ENCODE measurements around the gene CAMTA1.
"Not testable (repeated sequence)": the region's sequence is repeated elsewhere in the genome, so short reads cannot be mapped to it uniquely, and the experiment has no call there.

Gene CAMTA1

DNA sequence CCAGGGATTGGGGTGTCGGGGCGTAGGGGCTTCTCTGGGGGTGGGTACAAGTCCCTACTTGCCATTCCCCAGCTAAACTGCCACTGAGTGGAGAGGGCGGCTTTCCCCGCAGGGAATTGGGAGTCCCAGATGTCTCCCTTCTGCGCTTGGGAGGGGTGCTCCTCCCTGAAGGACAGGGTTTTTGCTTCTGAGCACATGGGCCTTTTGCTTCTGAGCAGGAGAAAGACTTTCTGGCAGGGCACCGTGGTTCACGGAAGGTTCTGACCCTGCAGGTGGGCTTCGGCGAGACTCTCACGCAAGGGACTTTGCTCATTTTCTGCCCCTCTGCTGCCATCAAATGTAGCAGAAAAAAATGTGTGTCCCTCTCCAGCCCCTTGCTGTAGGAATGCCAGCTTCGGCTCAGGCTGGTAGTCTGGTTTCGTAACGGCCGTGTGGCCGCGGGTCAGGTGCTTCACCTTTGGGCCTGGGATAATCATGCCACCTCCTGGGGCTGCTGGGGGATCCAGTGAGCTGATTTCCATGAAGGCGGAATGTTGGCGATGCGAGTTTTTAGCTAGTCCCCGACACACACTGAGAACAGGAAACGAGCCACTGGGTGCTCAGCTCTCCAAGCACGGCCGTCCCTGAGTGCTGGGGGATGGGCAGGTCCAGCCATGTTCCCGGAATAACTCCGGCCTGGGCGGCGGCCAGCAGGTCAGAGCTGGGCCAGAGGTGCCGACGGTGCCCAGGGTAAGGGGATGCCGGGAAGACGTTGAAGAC is 364.0 kb downstream of the CAMTA1 start:
- H3K9me3 ChIP-seq (replicated peaks in 1 of 11), result no peaks in the 10 kb centered on the region
- H3K9ac ChIP-seq, result no peak overlapping the region
- peaks cover 28 to 68% (median 63%) of the 10 kb centered on the region in 10 experiments for H3K4me1 ChIP-seq
- no peak for TF ChIP-seq Cebpa-rat (IDR thresholded peaks at IDR 0.05)
- peaks cover 0 to 37% (median 0%) of the 10 kb centered on the region in 11 experiments; a peak in 11 of 22 replicates for H3K27me3 ChIP-seq
- no peak overlapping the region for H3K27ac ChIP-seq
- H3K36me3 ChIP-seq, result no peaks in the 10 kb centered on the region
- peaks cover 0 to 18% (median 0%) of the 10 kb centered on the region in 11 experiments; a peak in 4 of 22 replicates for H4K20me1 ChIP-seq
- peak overlapping the region in 9 of 11 experiments; percentile 62 to 90 (median 81); a peak in 19 of 22 replicates for H3K4me2 ChIP-seq
- H3K4me3 ChIP-seq, result no peak overlapping the region

- H3K9me3 ChIP-seq (replicated peaks in 1 of 11), result no peaks in the 10 kb centered on the region
- H3K9ac ChIP-seq, result peak overlapping the region in 2 of 11 experiments; percentile 17 to 26; a peak in 2 of 22 replicates
- TF ChIP-seq Cebpa-rat (IDR thresholded peaks at IDR 0.05), result no peak
- H4K20me1 ChIP-seq, result peaks cover 0 to 11% (median 0%) of the 10 kb centered on the region in 11 experiments; a peak in 4 of 22 replicates
- no peaks in the 10 kb centered on the region for H3K36me3 ChIP-seq
- H3K27me3 ChIP-seq, result peaks cover 0 to 37% (median 0%) of the 10 kb centered on the region in 11 experiments; a peak in 11 of 22 replicates
- H3K27ac ChIP-seq, result no peak overlapping the region
- H3K4me3 ChIP-seq, result no peak overlapping the region
- H3K4me1 ChIP-seq, result peaks cover 28 to 58% (median 53%) of the 10 kb centered on the region in 10 experiments
- peak overlapping the region; percentile 45 to 90 (median 79) for H3K4me2 ChIP-seq
Measured at GRCh38 chr1:7150724-7151280, 365.5 kb downstream of the CAMTA1 start.

GRCh38 chr1:7151978-7152377 is 366.7 kb downstream of the CAMTA1 start:
- Histone ChIP-seq H4K20me1 (peaks cover 0 to 11% (median 0%) of the 10 kb centered on the region in 11 experiments; a peak in 4 of 22 replicates), H3K4me2 (peak overlapping the region in 8 of 11 experiments; percentile 37 to 90 (median 81); a peak in 13 of 22 replicates), H3K27ac (no peak overlapping the region), H3K36me3 (no peaks in the 10 kb centered on the region), H3K27me3 (peaks cover 0 to 37% (median 0%) of the 10 kb centered on the region in 11 experiments; a peak in 11 of 22 replicates), H3K4me1 (peaks cover 21 to 46% (median 42%) of the 10 kb centered on the region in 10 experiments), H3K9ac (no peak overlapping the region), H3K4me3 (no peak overlapping the region), H3K9me3 (replicated peaks in 1 of 11) (no peaks in the 10 kb centered on the region)
- TF ChIP-seq Cebpa-rat (IDR thresholded peaks at IDR 0.05), result no peak

DNA sequence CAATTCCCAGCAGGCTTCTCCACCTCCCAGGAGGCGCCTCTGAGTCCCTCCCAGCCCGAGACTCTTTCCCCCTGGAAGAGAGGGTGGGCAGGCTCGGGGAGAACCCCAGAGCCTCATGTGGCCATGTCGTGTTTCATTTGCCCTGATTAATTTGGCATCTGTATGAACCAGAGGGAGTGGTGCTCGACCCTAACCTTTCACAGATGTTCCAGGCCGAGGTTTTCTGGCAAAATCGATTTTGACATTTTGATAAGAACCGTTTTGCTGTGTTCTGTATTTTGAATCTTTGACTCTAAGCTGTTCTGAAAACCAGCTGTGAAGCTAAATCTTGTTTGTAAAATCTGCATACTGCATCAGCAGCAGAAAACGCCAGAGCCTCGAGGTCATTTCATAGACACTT is 367.4 kb downstream of the CAMTA1 start:
- Histone ChIP-seq H3K4me2 (peak overlapping the region in 8 of 11 experiments; percentile 10 to 90 (median 81); a peak in 13 of 22 replicates), H3K4me3 (no peak overlapping the region), H3K4me1 (peaks cover 21 to 46% (median 42%) of the 10 kb centered on the region in 10 experiments), H3K27me3 (peaks cover 0 to 37% (median 0%) of the 10 kb centered on the region in 11 experiments; a peak in 11 of 22 replicates), H3K36me3 (no peaks in the 10 kb centered on the region), H3K27ac (no peak overlapping the region), H4K20me1 (peaks cover 0 to 11% (median 0%) of the 10 kb centered on the region in 11 experiments; a peak in 4 of 22 replicates), H3K9ac (no peak overlapping the region), H3K9me3 (replicated peaks in 1 of 11) (no peaks in the 10 kb centered on the region)
- no peak for TF ChIP-seq Cebpa-rat (IDR thresholded peaks at IDR 0.05)

DNA sequence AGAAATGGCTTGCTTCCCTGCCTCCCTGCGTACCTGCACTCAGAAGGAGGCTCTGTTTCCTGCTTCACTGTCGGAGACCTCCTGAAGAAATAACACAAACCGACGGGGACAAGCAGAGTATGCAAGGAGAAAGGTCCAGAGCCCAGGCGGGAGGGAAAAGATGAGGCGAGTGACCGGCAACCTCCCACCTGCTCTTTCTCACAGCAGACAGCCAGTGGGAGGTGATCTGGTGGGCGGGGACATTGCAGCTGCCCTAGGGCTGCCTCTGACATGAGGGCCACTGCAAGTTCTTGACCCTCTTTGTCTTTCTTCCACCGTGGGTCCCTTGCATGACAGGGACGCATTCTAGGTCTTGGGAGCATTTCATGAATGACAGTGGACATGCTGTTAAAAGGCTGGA is 368.2 kb downstream of the CAMTA1 start:
- Histone ChIP-seq H3K9me3 (replicated peaks in 1 of 11) (no peaks in the 10 kb centered on the region), H3K4me1 (peaks cover 21 to 53% (median 44%) of the 10 kb centered on the region in 10 experiments), H3K9ac (no peak overlapping the region), H3K36me3 (no peaks in the 10 kb centered on the region), H4K20me1 (peaks cover 0 to 11% (median 0%) of the 10 kb centered on the region in 11 experiments; a peak in 4 of 22 replicates), H3K27me3 (peaks cover 0 to 37% (median 0%) of the 10 kb centered on the region in 11 experiments; a peak in 11 of 22 replicates), H3K27ac (no peak overlapping the region), H3K4me2 (no peak overlapping the region), H3K4me3 (no peak overlapping the region)
- no peak for TF ChIP-seq Cebpa-rat (IDR thresholded peaks at IDR 0.05)

GRCh38 chr1:7159116-7159781 is 374.0 kb downstream of the CAMTA1 start:
- H3K27ac ChIP-seq, result no peak overlapping the region
- H3K4me2 ChIP-seq, result peak overlapping the region in 5 of 11 experiments; percentile 13 to 46 (median 27); a peak in 3 of 22 replicates

DNA sequence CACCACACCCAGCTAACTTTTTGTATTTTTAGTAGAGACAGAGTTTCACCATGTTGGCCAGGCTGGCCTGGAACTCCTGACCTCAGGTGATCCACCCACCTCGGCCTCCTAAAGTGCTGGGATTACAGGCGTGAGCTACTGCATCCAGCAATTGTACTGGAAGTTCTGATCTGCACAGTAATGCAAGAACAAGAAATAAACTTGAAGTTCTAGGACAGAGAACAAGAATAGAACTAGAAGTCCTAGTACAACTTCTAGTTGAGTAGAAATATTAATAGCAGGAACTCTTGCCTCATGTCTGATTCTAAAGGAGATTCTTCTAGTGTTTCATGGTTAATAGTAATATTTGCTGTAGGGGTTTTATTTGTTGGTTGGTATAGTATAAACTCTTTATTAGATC is 383.3 kb downstream of the CAMTA1 start:
- not testable (repeated sequence) for H3K4me2 ChIP-seq; H3K27ac ChIP-seq; H4K20me1 ChIP-seq; H3K9me3 ChIP-seq (replicated peaks in 1 of 11); H3K27me3 ChIP-seq; H3K36me3 ChIP-seq; H3K9ac ChIP-seq; H3K4me3 ChIP-seq
- peaks cover 12 to 32% (median 21%) of the 10 kb centered on the region in 10 experiments; a peak in 19 of 20 replicates for H3K4me1 ChIP-seq

More at GRCh38 chr1:7159116-7159781, 374.0 kb downstream of the CAMTA1 start:
- Histone ChIP-seq H3K36me3 (no peaks in the 10 kb centered on the region), H3K9ac (no peak overlapping the region), H4K20me1 (no peaks in the 10 kb centered on the region), H3K4me1 (peaks cover 0 to 25% (median 14%) of the 10 kb centered on the region in 10 experiments; a peak in 15 of 20 replicates), H3K4me3 (no peak overlapping the region), H3K27me3 (no peaks in the 10 kb centered on the region), H3K9me3 (replicated peaks in 1 of 11) (peaks cover 12 to 18% (median 13%) of the 10 kb centered on the region in 11 experiments; a peak in 18 of 22 replicates)
- TF ChIP-seq Cebpa-rat (IDR thresholded peaks at IDR 0.05), result peak in 1 of 11 experiments; percentile 26; a peak in 1 of 22 replicates

- TF ChIP-seq Cebpa-rat (IDR thresholded peaks at IDR 0.05), result no peak
- Histone ChIP-seq H3K27me3 (peaks cover 0 to 10% (median 0%) of the 10 kb centered on the region in 11 experiments; a peak in 2 of 22 replicates), H3K36me3 (no peaks in the 10 kb centered on the region), H3K9ac (no peak overlapping the region), H3K4me1 (peaks cover 12 to 58% (median 45%) of the 10 kb centered on the region in 10 experiments; a peak in 19 of 20 replicates), H3K4me2 (peak overlapping the region in 7 of 11 experiments; percentile 9 to 93 (median 88); a peak in 7 of 22 replicates), H4K20me1 (no peaks in the 10 kb centered on the region), H3K9me3 (replicated peaks in 1 of 11) (no peaks in the 10 kb centered on the region), H3K4me3 (no peak overlapping the region), H3K27ac (no peak overlapping the region)
Measured at GRCh38 chr1:7171168-7171567, 385.9 kb downstream of the CAMTA1 start.

Data from BLaER1 treated with 17β-estradiol and CSF1 and Interleukin-3, amounts not matched to agents 10 nM and 100 nM (cell line).